Activated effector memory CD4-positive, alpha-beta T cell treated with anti-CD3 and anti-CD28 coated beads, Interleukin-2, amount 50 U/mL, for 16 hours (primary cell): ENCODE data around the gene C15orf39.

Experiments
- DNase-seq: peaks from one replicate; pipeline ENCODE4 v3.0.0-alpha.2; 2020

C15orf39 gene

GRCh38 chr15:75198560-75199356 lies 2.9 kb upstream of the C15orf39 start:
- DNase-seq: no peak

GRCh38 chr15:75199357-75199940 lies 2.2 kb upstream of the C15orf39 start:
- DNase-seq: no peak

GRCh38 chr15:75200391-75200764 lies 1.3 kb upstream of the C15orf39 start:
- no peak for DNase-seq

- DNase-seq: peak; percentile 77
These were observed 692 bp upstream of the C15orf39 start for GRCh38 chr15:75200765-75201615.

GRCh38 chr15:75202251-75203016 lies 752 bp downstream of the C15orf39 start:
- DNase-seq: peak; percentile 94

GRCh38 chr15:75203017-75203907 lies 1.6 kb downstream of the C15orf39 start:
- no peak for DNase-seq

GRCh38 chr15:75203908-75204263 lies 2.2 kb downstream of the C15orf39 start:
- no peak for DNase-seq

- peak; percentile 94 for DNase-seq
These were observed 2.8 kb downstream of the C15orf39 start for GRCh38 chr15:75204340-75205063.

GRCh38 chr15:75205064-75205395 lies 3.3 kb downstream of the C15orf39 start:
- no peak for DNase-seq

- DNase-seq: no peak
These were observed 4.3 kb downstream of the C15orf39 start for GRCh38 chr15:75206006-75206405.

- DNase-seq: no peak
These were observed 5.3 kb downstream of the C15orf39 start for GRCh38 chr15:75206803-75207617.

- no peak for DNase-seq
These were observed 6.2 kb downstream of the C15orf39 start for GRCh38 chr15:75207618-75208500.

GRCh38 chr15:75208501-75209288 lies 7.0 kb downstream of the C15orf39 start:
- DNase-seq: no peak

- no peak for DNase-seq
These were observed 7.6 kb downstream of the C15orf39 start for GRCh38 chr15:75209289-75209676.

GRCh38 chr15:75210811-75211230 lies 9.1 kb downstream of the C15orf39 start:
- no peak for DNase-seq

GRCh38 chr15:75211436-75212199 lies 9.9 kb downstream of the C15orf39 start:
- DNase-seq: no peak

- DNase-seq: no peak
These were observed 10.6 kb downstream of the C15orf39 start for GRCh38 chr15:75212200-75212858.
